GM23248 (cell line): ENCODE data around the gene RASSF1. TPM values are rescaled to one million over a fixed set of nuclear protein-coding genes. Genes with fewer than 3 reads are reported as not detected.
"Not testable (repeated sequence)": the region's sequence is repeated elsewhere in the genome, so short reads cannot be mapped to it uniquely, and the experiment has no call there.

Experiments
- DNase-seq: peaks from one replicate; pipeline ENCODE4 v3.0.0-alpha.2; 2015
- H2AFZ ChIP-seq: fragments of 200-600 bp; sonication (generic); 2 replicates; pipeline ENCODE4 v1.6.1; 2016; ENCODE audit warnings: antibody characterized with exemption
- H3F3A ChIP-seq: fragments of 200-600 bp; sonication (generic); 2 replicates; pipeline ENCODE4 v1.6.1; 2016; ENCODE audit warnings: mild to moderate bottlenecking, antibody characterized with exemption, mixed run types; ENCODE audit not compliant: insufficient read depth
- H3K27ac ChIP-seq: fragments of 200-600 bp; sonication (generic); 2 replicates; pipeline ENCODE4 v1.5.1; 2016; ENCODE audit warnings: mild to moderate bottlenecking
- H3K27me3 ChIP-seq: fragments of 200-600 bp; sonication (generic); replicated peaks from 2 replicates; pipeline ENCODE4 v1.6.1; 2016; ENCODE audit warnings: mild to moderate bottlenecking; ENCODE audit not compliant: insufficient read depth
- H3K36me3 ChIP-seq: fragments of 200-600 bp; sonication (generic); 2 replicates; pipeline ENCODE4 v1.6.1; 2016; ENCODE audit warnings: low read depth, mild to moderate bottlenecking
- H3K4me1 ChIP-seq: fragments of 200-600 bp; sonication (generic); 2 replicates; pipeline ENCODE4 v1.6.1; 2016; ENCODE audit warnings: mild to moderate bottlenecking; ENCODE audit not compliant: insufficient read depth
- H3K4me2 ChIP-seq: fragments of 200-600 bp; sonication (generic); one replicate; pipeline ENCODE4 v1.6.1; 2016; ENCODE audit warnings: mild to moderate bottlenecking; ENCODE audit not compliant: unreplicated experiment
- H3K4me3 ChIP-seq: fragments of 200-600 bp; sonication (generic); 2 replicates; pipeline ENCODE4 v1.5.1; 2016; ENCODE audit warnings: mild to moderate bottlenecking
- H3K79me2 ChIP-seq: fragments of 200-600 bp; sonication (generic); 2 replicates; pipeline ENCODE4 v1.6.1; 2016; ENCODE audit warnings: mild to moderate bottlenecking; ENCODE audit not compliant: insufficient read depth
- H3K9ac ChIP-seq: fragments of 200-600 bp; sonication (generic); 2 replicates; pipeline ENCODE4 v1.6.1; 2016; ENCODE audit warnings: mild to moderate bottlenecking
- H3K9me2 ChIP-seq: fragments of 200-600 bp; sonication (generic); 2 replicates; pipeline ENCODE4 v1.6.1; 2016; ENCODE audit warnings: mixed run types, mild to moderate bottlenecking, moderate library complexity; ENCODE audit not compliant: insufficient read depth
- H3K9me3 ChIP-seq: fragments of 200-600 bp; sonication (generic); one replicate; pipeline ENCODE4 v1.6.1; 2017; ENCODE audit warnings: low read depth
- H4K20me1 ChIP-seq: fragments of 200-600 bp; sonication (generic); 2 replicates; pipeline ENCODE4 v1.6.0; 2016; ENCODE audit not compliant: insufficient read depth
- EZH2 ChIP-seq: fragments of 200-600 bp; sonication (generic); IDR thresholded peaks from 2 replicates; pipeline ENCODE4 v1.6.1; 2018; ENCODE audit warnings: antibody characterized with exemption, mild to moderate bottlenecking; ENCODE audit not compliant: insufficient read depth, poor library complexity, severe bottlenecking
- EZH2phosphoT487 ChIP-seq: fragments of 200-600 bp; sonication (generic); IDR thresholded peaks from 2 replicates; pipeline ENCODE4 v1.6.1; 2018; ENCODE audit warnings: antibody characterized with exemption, moderate library complexity, mild to moderate bottlenecking, low read depth; ENCODE audit not compliant: insufficient read depth
- WGBS, 2 experiments: methylation state at CpG; one replicate each; pipeline ENCODE4 v1.1.6; 2015 to 2017; ENCODE audit warnings: low lambda C conversion rate in 2 of 2, low coverage in 1 of 2; ENCODE audit errors: missing lambda C conversion rate in 2 of 2; 5-methylcytosine and 5-hydroxymethylcytosine counted together
- in situ Hi-C: fragments of 300-500 bp; cut with MboI; formaldehyde crosslinking; loops from 2 replicates; pipeline ENCODE4 v1.15.0; 2020
- polyA plus RNA-seq: library from polyadenylated mRNA; unstranded; fragments of >200 nt; fragmentation: Nextera tagmentation; extraction: Ambion mirVana; gene quantifications from 2 replicates; pipeline ENCODE4 v1.2.1, GENCODE V29; 2016
- total RNA-seq: library from RNA; depleted of rRNA; stranded (reverse); fragments of >200 nt; shearing (Covaris generic); gene quantifications from 2 replicates; pipeline ENCODE4 v1.2.3, GENCODE V29; 2014

Gene RASSF1
- total and polyA plus RNA-seq, 2 experiments from 2014 or later = 56.4 to 57.5 TPM

GRCh38 chr3:50318163-50318562 is 22.5 kb downstream of the RASSF1 start:
- no peak overlapping the region for H3K9ac ChIP-seq
- no peak overlapping the region for H3K4me2 ChIP-seq
- H3K36me3 ChIP-seq = no peaks in the 10 kb centered on the region
- H3K9me2 ChIP-seq = no peaks in the 10 kb centered on the region
- H3K4me1 ChIP-seq = peaks cover 11% of the 10 kb centered on the region; the same call in 1 of the 2 replicates
- no peaks in the 10 kb centered on the region for H4K20me1 ChIP-seq
- WGBS, 2 experiments = 85 to 88% methylated on average over 10 to 11 of the region's 11 CpGs
- H3K4me3 ChIP-seq = no peak overlapping the region
- peaks cover 27% of the 10 kb centered on the region for H3K79me2 ChIP-seq
- DNase-seq = no peak
- TF ChIP-seq EZH2phosphoT487 (no peak), EZH2 (no peak)
- no peak overlapping the region for H3K27ac ChIP-seq
- H2AFZ ChIP-seq = no peak overlapping the region
- in situ Hi-C loops = no loop called here
- H3K27me3 ChIP-seq = no peaks in the 10 kb centered on the region
- H3F3A ChIP-seq = peaks cover 13% of the 10 kb centered on the region; the same call in 1 of the 2 replicates
- no peaks in the 10 kb centered on the region for H3K9me3 ChIP-seq

- in situ Hi-C loops = no loop called here
- Histone ChIP-seq H4K20me1 (no peaks in the 10 kb centered on the region), H3K4me1 (peaks cover 11% of the 10 kb centered on the region; the same call in 1 of the 2 replicates), H3K9me3 (no peaks in the 10 kb centered on the region), H2AFZ (no peak overlapping the region), H3K27me3 (no peaks in the 10 kb centered on the region), H3K27ac (no peak overlapping the region), H3K4me2 (no peak overlapping the region), H3K9me2 (no peaks in the 10 kb centered on the region), H3K36me3 (no peaks in the 10 kb centered on the region), H3F3A (peaks cover 14% of the 10 kb centered on the region; the same call in 1 of the 2 replicates), H3K9ac (no peak overlapping the region), H3K79me2 (peaks cover 27% of the 10 kb centered on the region), H3K4me3 (no peak overlapping the region)
- DNase-seq = no peak
- 72 to 77% methylated on average over 6 of the region's 6 CpGs for WGBS, 2 experiments
- no peak for TF ChIP-seq EZH2phosphoT487
- TF ChIP-seq EZH2 = no peak
These were observed 23.3 kb downstream of the RASSF1 start for GRCh38 chr3:50317300-50317699.

- Histone ChIP-seq H2AFZ (no peak overlapping the region), H3F3A (peaks cover 14% of the 10 kb centered on the region; the same call in 1 of the 2 replicates), H3K27ac (no peak overlapping the region), H3K4me2 (no peak overlapping the region), H3K9me3 (no peaks in the 10 kb centered on the region), H3K4me3 (no peak overlapping the region), H3K27me3 (no peaks in the 10 kb centered on the region), H3K9me2 (no peaks in the 10 kb centered on the region), H3K9ac (no peak overlapping the region), H4K20me1 (no peaks in the 10 kb centered on the region), H3K79me2 (peaks cover 27% of the 10 kb centered on the region), H3K4me1 (peaks cover 6% of the 10 kb centered on the region; the same call in 1 of the 2 replicates), H3K36me3 (no peaks in the 10 kb centered on the region)
- in situ Hi-C loops = no loop called here
- TF ChIP-seq EZH2phosphoT487 = no peak
- no peak for TF ChIP-seq EZH2
- no peak for DNase-seq
- WGBS, 2 experiments = 93 to 94% methylated on average over 9 of the region's 9 CpGs
These were observed 23.9 kb downstream of the RASSF1 start for GRCh38 chr3:50316657-50317242.

GRCh38 chr3:50314816-50315215 is 25.8 kb downstream of the RASSF1 start:
- H3K4me3 ChIP-seq = no peak overlapping the region
- H3K9ac ChIP-seq = no peak overlapping the region
- no peak overlapping the region for H3K4me2 ChIP-seq
- H3F3A ChIP-seq = peaks cover 14% of the 10 kb centered on the region; the same call in 1 of the 2 replicates
- in situ Hi-C loops = no loop called here
- no peaks in the 10 kb centered on the region for H3K9me3 ChIP-seq
- no peak overlapping the region for H3K27ac ChIP-seq
- H2AFZ ChIP-seq = no peak overlapping the region
- no peak for DNase-seq
- H3K4me1 ChIP-seq = no peaks in the 10 kb centered on the region
- H3K36me3 ChIP-seq = no peaks in the 10 kb centered on the region
- no peaks in the 10 kb centered on the region for H3K9me2 ChIP-seq
- peaks cover 18% of the 10 kb centered on the region for H3K79me2 ChIP-seq
- no peaks in the 10 kb centered on the region for H3K27me3 ChIP-seq
- TF ChIP-seq EZH2 (no peak), EZH2phosphoT487 (no peak)
- WGBS, 2 experiments = 97 to 100% methylated on average over 4 of the region's 4 CpGs
- no peaks in the 10 kb centered on the region for H4K20me1 ChIP-seq

GRCh38 chr3:50314342-50314741 is 26.3 kb downstream of the RASSF1 start:
- Histone ChIP-seq H3K27me3 (no peaks in the 10 kb centered on the region), H2AFZ (no peak overlapping the region)

GRCh38 chr3:50312041-50312440 is 28.6 kb downstream of the RASSF1 start:
- H3K36me3 ChIP-seq, H3K4me3 ChIP-seq, in situ Hi-C loops: not testable (repeated sequence)

More at GRCh38 chr3:50314342-50314741, 26.3 kb downstream of the RASSF1 start:
- no peak for TF ChIP-seq EZH2phosphoT487
- no peak for TF ChIP-seq EZH2
- Histone ChIP-seq H3K27ac (no peak overlapping the region), H3K9me2 (no peaks in the 10 kb centered on the region), H3K9ac (no peak overlapping the region), H3K4me2 (no peak overlapping the region), H4K20me1 (no peaks in the 10 kb centered on the region), H3K9me3 (no peaks in the 10 kb centered on the region), H3K79me2 (peaks cover 14% of the 10 kb centered on the region), H3K4me1 (no peaks in the 10 kb centered on the region), H3K4me3 (no peak overlapping the region), H3K36me3 (no peaks in the 10 kb centered on the region), H3F3A (peaks cover 14% of the 10 kb centered on the region; the same call in 1 of the 2 replicates)
- 43 to 49% methylated on average over 3 of the region's 3 CpGs for WGBS, 2 experiments
- DNase-seq = no peak
- in situ Hi-C loops = no loop called here

More at GRCh38 chr3:50312041-50312440, 28.6 kb downstream of the RASSF1 start:
- H3F3A ChIP-seq = peaks cover 14% of the 10 kb centered on the region; the same call in 1 of the 2 replicates
- H3K9ac ChIP-seq, H3K27me3 ChIP-seq, H3K9me2 ChIP-seq, H2AFZ ChIP-seq, H3K27ac ChIP-seq, H3K4me2 ChIP-seq, H3K4me1 ChIP-seq, H3K79me2 ChIP-seq, H4K20me1 ChIP-seq, DNase-seq, H3K9me3 ChIP-seq: not testable (repeated sequence)
- 80 to 88% methylated on average over 8 to 25 of the region's 32 CpGs for WGBS, 2 experiments
